Thyroid gland (tissue), 4 donors: ENCODE results near the gene TBC1D13.

Experiments
- CTCF ChIP-seq, 6 experiments: fragments of 200-600 bp in 3 of 6; fragments of 450-650 bp in 3 of 6; sonication (generic) in 3 of 6; IDR thresholded peaks; one replicate each; pipeline ENCODE4 v1.5.1; 2016 to 2019; ENCODE audit warnings: antibody characterized with exemption in 6 of 6, mild to moderate bottlenecking in 2 of 6, inconsistent platforms in 1 of 6, moderate library complexity in 1 of 6
- POLR2A ChIP-seq, 2 donors: fragments of 450-650 bp; IDR thresholded peaks; one replicate each; pipeline ENCODE4 v1.6.1; 2017; ENCODE audit warnings: antibody characterized with exemption in 2 of 2, mild to moderate bottlenecking in 2 of 2, moderate library complexity in 1 of 2

GRCh38 chr9:128781187-128782070 lies 5.6 kb upstream of the TBC1D13 start:
- TF ChIP-seq CTCF (IDR thresholded peaks at IDR 0.05) (no peak), POLR2A (IDR thresholded peaks at IDR 0.05) (no peak)
